GM20431 (cell line): ENCODE measurements around the gene PRTN3.

Experiments used
- in situ Hi-C: fragments of 300-500 bp; cut with MseI, MboI; formaldehyde crosslinking; loops from one replicate; pipeline ENCODE4 v1.15.0; 2020; ENCODE audit warnings: low sequenced_read_pairs; ENCODE audit not compliant: unreplicated experiment

Gene PRTN3

GRCh38 chr19:892243-892893, 51.6 kb downstream of the PRTN3 start:
- in situ Hi-C loops = no loop called here

GRCh38 chr19:892894-893689, 52.3 kb downstream of the PRTN3 start, which contains the start of the genes MED16 and RNU6-9:
Gene MED16 (minus strand): TSS chr19:893187. CDS start chr19:891131, 2,056 bp downstream.
Gene RNU6-9 (plus strand): TSS chr19:893484.
- in situ Hi-C loops = no loop called here

- in situ Hi-C loops = no loop called here
These were observed 55.6 kb downstream of the PRTN3 start for GRCh38 chr19:896434-896833.

GRCh38 chr19:896999-897398, 56.2 kb downstream of the PRTN3 start:
- in situ Hi-C loops = no loop called here

GRCh38 chr19:897442-898039, 56.7 kb downstream of the PRTN3 start:
- in situ Hi-C loops = no loop called here
